CD14-positive monocyte (primary cell): Measurements from ENCODE around the gene CYBRD1. TPM values are rescaled to one million over a fixed set of nuclear protein-coding genes. Genes with fewer than 3 reads are reported as not detected.

Experiments used
- DNase-seq, 3 donors: peaks; one replicate each; pipeline ENCODE4 v3.0.0-alpha.2; 2011 to 2022
- H2AFZ ChIP-seq: 2 replicates; pipeline ENCODE4 v1.6.0; 2012; ENCODE audit warnings: mild to moderate bottlenecking, low read depth, low read length, inconsistent platforms; ENCODE audit not compliant: insufficient read depth, poor library complexity, severe bottlenecking
- H3K27ac ChIP-seq, 2 donors: 1 replicate in 1 of 2; 2 replicates in 1 of 2; pipeline ENCODE4 v1.5.1; 2012 to 2013; ENCODE audit warnings: low read length in 2 of 2, control low read depth in 1 of 2, inconsistent platforms in 1 of 2, low read depth in 1 of 2, mild to moderate bottlenecking in 1 of 2
- H3K27me3 ChIP-seq, 2 donors: one replicate each; pipeline versions ENCODE4 v1.6.0 to v1.6.1; 2011 to 2013; ENCODE audit warnings: low read length in 2 of 2; ENCODE audit not compliant: control insufficient read depth in 2 of 2, insufficient read depth in 2 of 2
- H3K36me3 ChIP-seq, 2 donors: replicated peaks in 1 of 2; 1 replicate in 1 of 2; 2 replicates in 1 of 2; pipeline versions ENCODE4 v1.5.1 to v1.6.1; 2012 to 2013; ENCODE audit warnings: low read length in 2 of 2, control low read depth in 1 of 2, inconsistent platforms in 1 of 2, mild to moderate bottlenecking in 1 of 2; ENCODE audit not compliant: insufficient read depth in 2 of 2, control insufficient read depth in 1 of 2
- H3K4me1 ChIP-seq, 2 donors: 1 replicate in 1 of 2; 2 replicates in 1 of 2; pipeline versions ENCODE4 v1.5.1 to v1.6.1; 2012 to 2013; ENCODE audit warnings: low read length in 2 of 2, control low read depth in 1 of 2, inconsistent platforms in 1 of 2, mild to moderate bottlenecking in 1 of 2, moderate library complexity in 1 of 2; ENCODE audit not compliant: insufficient read depth in 2 of 2, control insufficient read depth in 1 of 2
- H3K4me2 ChIP-seq: replicated peaks from 2 replicates; pipeline ENCODE3; 2012; ENCODE audit warnings: low read length, moderate library complexity, mild to moderate bottlenecking; ENCODE audit not compliant: poor library complexity, severe bottlenecking; ENCODE audit errors: extremely low read depth
- H3K4me3 ChIP-seq, 3 experiments: fragments of 200-600 bp in 1 of 3; sonication (generic) in 1 of 3; replicated peaks in 1 of 3; 1 replicate in 2 of 3; 2 replicates in 1 of 3; pipeline ENCODE4 v1.5.1; 2011 to 2013; ENCODE audit warnings: low read length in 3 of 3, mild to moderate bottlenecking in 3 of 3, control low read depth in 2 of 3, low read depth in 2 of 3, inconsistent platforms in 1 of 3, moderate library complexity in 1 of 3
- H3K79me2 ChIP-seq: 2 replicates; pipeline ENCODE4 v1.6.0; 2012; ENCODE audit warnings: mild to moderate bottlenecking, control low read depth, inconsistent platforms, low read length, moderate library complexity; ENCODE audit not compliant: insufficient read depth
- H3K9ac ChIP-seq: 2 replicates; pipeline ENCODE4 v1.6.0; 2017; ENCODE audit warnings: low read length, mild to moderate bottlenecking; ENCODE audit not compliant: insufficient read depth, poor library complexity, severe bottlenecking
- H3K9me3 ChIP-seq, 2 donors: replicated peaks in 1 of 2; 1 replicate in 1 of 2; 2 replicates in 1 of 2; pipeline versions ENCODE4 v1.5.1 to v1.6.1; 2012 to 2013; ENCODE audit warnings: low read length in 2 of 2, control low read depth in 1 of 2; ENCODE audit not compliant: control insufficient read depth in 1 of 2, insufficient read depth in 1 of 2
- H4K20me1 ChIP-seq: 2 replicates; pipeline ENCODE4 v1.6.0; 2012; ENCODE audit warnings: mild to moderate bottlenecking, low read length, control low read depth, moderate library complexity; ENCODE audit not compliant: insufficient read depth
- H3K27ac Mint-ChIP-seq, 7 donors: one replicate each; pipeline ENCODE4 v1.8.0; 2020; ENCODE audit warnings: mild to moderate bottlenecking in 7 of 7, mixed read lengths in 7 of 7, moderate library complexity in 6 of 7, inconsistent platforms in 2 of 7
- H3K27me3 Mint-ChIP-seq, 3 donors: one replicate each; pipeline ENCODE4 v1.8.0; 2021 to 2022; ENCODE audit warnings: low read depth in 3 of 3, mild to moderate bottlenecking in 3 of 3, mixed read lengths in 3 of 3, moderate library complexity in 3 of 3, inconsistent platforms in 1 of 3
- H3K36me3 Mint-ChIP-seq, 2 donors: one replicate each; pipeline ENCODE4 v1.8.0; 2020; ENCODE audit warnings: mixed read lengths in 2 of 2, inconsistent platforms in 1 of 2, mild to moderate bottlenecking in 1 of 2
- H3K4me1 Mint-ChIP-seq: one replicate; pipeline ENCODE4 v1.8.0; 2020; ENCODE audit warnings: mild to moderate bottlenecking, mixed read lengths
- H3K4me3 Mint-ChIP-seq, 2 donors: one replicate each; pipeline ENCODE4 v1.8.0; 2020; ENCODE audit warnings: mild to moderate bottlenecking in 2 of 2, mixed read lengths in 2 of 2, moderate library complexity in 1 of 2
- H3K9me3 Mint-ChIP-seq, 7 donors: one replicate each; pipeline ENCODE4 v1.8.0; 2020 to 2022; ENCODE audit warnings: mixed read lengths in 7 of 7, mild to moderate bottlenecking in 6 of 7, moderate library complexity in 6 of 7, inconsistent platforms in 2 of 7
- WGBS: methylation state at CpG from one replicate; pipeline ENCODE4 v1.1.5; 2013; ENCODE audit warnings: missing lambda C conversion rate; ENCODE audit not compliant: insufficient coverage; 5-methylcytosine and 5-hydroxymethylcytosine counted together
- intact Hi-C, 2 donors: fragments of 100-400 bp; cut with micrococcal nuclease; formaldehyde crosslinking; loops; one replicate each; pipeline versions ENCODE4 v1.15.0 to v1.15.1; 2023
- polyA plus RNA-seq, 3 donors: library from polyadenylated mRNA; depleted of rRNA in 1 of 3; unstranded in 2 of 3; stranded (reverse) in 1 of 3; fragments of 300-500 nt in 2 of 3; fragments of >200 nt in 1 of 3; fragmentation: Illumina TruSeq in 2 of 3; gene quantifications; 1 replicate in 2 of 3; 2 replicates in 1 of 3; pipeline ENCODE4 v1.2.3, GENCODE V29; 2012 to 2021
- TF ChIP-seq, protein P1 (sequence below): fragments of 200-600 bp; IDR thresholded peaks from one replicate; pipeline ENCODE4 v1.8.0; 2022; ENCODE audit warnings: antibody characterized with exemption, mild to moderate bottlenecking

Gene CYBRD1
- polyA plus RNA-seq, 3 donors: 21.7 to 61.0 (median 47.3) TPM

DNA sequence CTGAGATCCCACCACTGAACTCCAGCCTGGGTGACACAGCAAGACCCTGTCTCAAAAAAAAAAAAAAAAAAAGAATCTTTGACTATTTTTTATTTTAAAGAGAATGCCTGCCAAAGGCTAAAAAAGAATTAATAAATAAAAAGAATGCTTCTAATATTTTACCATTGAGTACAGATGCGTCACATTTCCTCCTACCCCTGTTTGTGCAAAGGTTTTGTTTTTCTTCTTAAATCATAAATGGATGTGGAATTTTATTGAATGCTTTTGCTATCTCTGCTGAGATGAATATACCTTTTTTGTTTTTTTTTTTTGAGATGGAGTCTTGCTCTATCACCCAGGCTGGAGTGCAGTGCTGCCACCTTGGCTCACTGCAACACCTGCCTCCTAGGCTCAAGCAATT, 22.8 kb downstream of the CYBRD1 start:
- Histone ChIP-seq H3K27ac (no peak overlapping the region), H3K36me3 (peaks cover 7 to 50% of the 10 kb centered on the region in 2 donors), H3K4me1 (peaks cover 0 to 3% of the 10 kb centered on the region in 2 donors), H4K20me1 (peaks cover 3% of the 10 kb centered on the region), H2AFZ (no peak overlapping the region), H3K4me3 (no peak overlapping the region), H3K9me3 (no peaks in the 10 kb centered on the region), H3K9ac (no peak overlapping the region), H3K4me2 (no peak overlapping the region), H3K27me3 (no peaks in the 10 kb centered on the region), H3K79me2 (peaks cover 2% of the 10 kb centered on the region)
- Mint-ChIP-seq H3K9me3 (no peaks in the 10 kb centered on the region), H3K27me3 (no peaks in the 10 kb centered on the region), H3K27ac (no peak overlapping the region), H3K36me3 (peaks cover 24 to 50% of the 10 kb centered on the region in 2 donors), H3K4me3 (no peak overlapping the region), H3K4me1 (peaks cover 13% of the 10 kb centered on the region)
- intact Hi-C loops: no loop called here
- DNase-seq: no peak
- TF ChIP-seq, protein P1, sequence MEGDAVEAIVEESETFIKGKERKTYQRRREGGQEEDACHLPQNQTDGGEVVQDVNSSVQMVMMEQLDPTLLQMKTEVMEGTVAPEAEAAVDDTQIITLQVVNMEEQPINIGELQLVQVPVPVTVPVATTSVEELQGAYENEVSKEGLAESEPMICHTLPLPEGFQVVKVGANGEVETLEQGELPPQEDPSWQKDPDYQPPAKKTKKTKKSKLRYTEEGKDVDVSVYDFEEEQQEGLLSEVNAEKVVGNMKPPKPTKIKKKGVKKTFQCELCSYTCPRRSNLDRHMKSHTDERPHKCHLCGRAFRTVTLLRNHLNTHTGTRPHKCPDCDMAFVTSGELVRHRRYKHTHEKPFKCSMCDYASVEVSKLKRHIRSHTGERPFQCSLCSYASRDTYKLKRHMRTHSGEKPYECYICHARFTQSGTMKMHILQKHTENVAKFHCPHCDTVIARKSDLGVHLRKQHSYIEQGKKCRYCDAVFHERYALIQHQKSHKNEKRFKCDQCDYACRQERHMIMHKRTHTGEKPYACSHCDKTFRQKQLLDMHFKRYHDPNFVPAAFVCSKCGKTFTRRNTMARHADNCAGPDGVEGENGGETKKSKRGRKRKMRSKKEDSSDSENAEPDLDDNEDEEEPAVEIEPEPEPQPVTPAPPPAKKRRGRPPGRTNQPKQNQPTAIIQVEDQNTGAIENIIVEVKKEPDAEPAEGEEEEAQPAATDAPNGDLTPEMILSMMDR: no peak
- WGBS: no CpG with 5 or more reads among the region's 1 CpG

DNA sequence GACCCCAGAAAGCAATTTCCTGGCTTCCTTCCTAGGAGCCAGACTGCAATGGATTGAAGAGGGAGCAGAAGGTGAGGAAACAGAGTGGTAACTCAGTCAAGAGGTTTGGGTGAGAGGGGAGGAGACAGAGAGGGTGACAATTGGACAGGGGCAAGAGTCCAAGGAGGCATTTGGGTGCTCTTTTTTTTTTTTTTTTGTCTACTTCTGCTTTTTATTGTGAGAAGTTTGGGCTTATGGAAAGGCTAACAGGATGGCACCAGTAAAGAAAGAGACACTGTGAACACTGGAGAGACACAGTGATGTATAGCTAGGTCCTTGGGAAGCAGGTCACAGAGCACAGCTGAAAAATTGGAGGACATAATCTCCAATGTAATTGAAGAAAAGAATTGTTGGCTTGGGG, 25.0 kb downstream of the CYBRD1 start:
- peak overlapping the region in 1 of 2 donors; percentile 29 for H3K27ac ChIP-seq
- Mint-ChIP-seq H3K4me1 (peaks cover 13% of the 10 kb centered on the region), H3K27me3 (no peaks in the 10 kb centered on the region), H3K9me3 (no peaks in the 10 kb centered on the region), H3K27ac (peak overlapping the region in 1 of 7 donors; percentile 24), H3K36me3 (peaks cover 27 to 42% of the 10 kb centered on the region in 2 donors), H3K4me3 (no peak overlapping the region)
- DNase-seq: no peak
- H3K4me1 ChIP-seq: peaks cover 0 to 3% of the 10 kb centered on the region in 2 donors
- H3K36me3 ChIP-seq: peaks cover 7 to 50% of the 10 kb centered on the region in 2 donors
- intact Hi-C loops: no loop called here
- no peaks in the 10 kb centered on the region for H3K9me3 ChIP-seq
- no peaks in the 10 kb centered on the region for H3K79me2 ChIP-seq
- TF ChIP-seq, protein P1: no peak
- no peaks in the 10 kb centered on the region for H3K27me3 ChIP-seq
- H2AFZ ChIP-seq: no peak overlapping the region
- H3K4me2 ChIP-seq: no peak overlapping the region
- no peak overlapping the region for H3K4me3 ChIP-seq
- H3K9ac ChIP-seq: no peak overlapping the region
- no peaks in the 10 kb centered on the region for H4K20me1 ChIP-seq
